ENCODE results near the gene GALNT7. TPM values are rescaled to one million over a fixed set of nuclear protein-coding genes. Genes with fewer than 3 reads are reported as not detected.
"Not testable (repeated sequence)": the region's sequence is repeated elsewhere in the genome, so short reads cannot be mapped to it uniquely, and the experiment has no call there.

GALNT7 gene
- polyA plus RNA-seq, 1 donor: 33.8 TPM

DNA sequence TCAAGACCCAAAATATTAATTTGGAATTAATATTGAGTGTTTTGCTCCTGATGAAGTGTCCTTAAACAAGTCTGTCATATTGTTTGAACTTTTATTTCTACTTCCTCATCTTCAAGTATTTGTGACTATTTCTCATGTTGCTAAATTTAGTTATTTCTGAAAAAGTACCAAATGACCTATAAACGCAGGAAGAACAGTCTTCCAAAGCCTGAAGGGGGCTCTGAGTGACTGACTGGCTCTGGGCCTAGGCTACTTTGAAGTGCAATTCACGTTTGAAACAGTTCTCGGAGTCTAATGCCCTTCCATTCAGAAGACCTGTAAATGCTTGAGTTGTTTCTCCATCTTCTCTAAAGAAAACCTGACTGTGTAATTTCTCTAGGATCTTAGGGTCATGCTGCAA lies 26.5 kb downstream of the GALNT7 start:
- no peak for DNase-seq (ENCODE audit: low read depth)

DNA sequence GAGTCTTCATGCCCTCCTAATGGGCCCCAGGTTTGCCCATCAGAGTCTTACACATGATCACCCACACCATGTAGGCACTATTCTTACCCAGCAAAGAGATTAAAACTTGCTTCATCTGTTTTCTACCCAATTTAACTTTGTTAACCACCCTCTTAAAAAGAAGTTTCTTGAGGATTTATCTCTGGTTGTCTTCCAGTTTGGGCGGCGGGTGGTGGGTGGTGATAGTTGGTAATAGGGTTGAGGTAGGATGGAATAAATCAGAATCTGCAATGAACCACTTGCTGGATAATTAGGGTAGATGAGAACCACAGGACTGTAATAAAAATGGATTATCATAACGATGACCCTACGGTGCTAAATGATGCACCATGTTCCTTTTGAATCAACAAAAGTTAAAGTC lies 30.9 kb downstream of the GALNT7 start:
- no peak for DNase-seq (ENCODE audit: low read depth)

DNA sequence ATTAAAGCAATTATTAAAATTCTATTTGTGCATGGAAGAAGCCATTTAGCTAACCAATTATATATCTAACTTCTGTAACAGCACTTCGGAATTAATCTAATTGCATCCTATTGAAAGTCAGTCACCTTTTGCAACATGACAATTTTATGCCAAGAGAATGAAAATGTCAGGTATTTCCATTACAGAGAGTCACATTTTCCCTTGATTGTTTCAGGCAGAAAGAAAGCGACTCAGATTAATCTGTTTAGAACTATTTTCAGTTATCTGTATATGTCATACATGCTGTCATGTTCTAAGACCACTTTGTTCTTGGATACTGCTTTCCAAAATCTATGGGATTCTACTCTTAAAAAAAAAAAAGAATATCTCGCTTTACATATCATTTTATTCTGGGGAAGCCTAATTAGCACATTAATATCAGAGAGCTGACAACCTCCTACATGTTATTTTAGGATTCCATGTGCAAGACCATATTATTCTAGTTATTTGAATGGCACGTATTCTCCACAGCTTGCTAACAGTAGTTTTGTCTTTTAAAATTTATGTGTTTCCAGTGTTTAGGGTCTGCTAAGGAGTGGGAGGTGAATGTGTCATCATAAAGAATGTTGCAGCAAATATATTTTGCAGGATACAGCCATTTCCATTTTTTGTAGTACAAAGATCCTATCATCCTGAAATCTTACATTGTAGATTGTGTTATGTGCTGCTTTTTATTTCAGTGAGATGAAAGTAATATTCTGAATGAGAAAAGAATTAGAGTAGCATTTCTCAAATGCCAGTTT lies 31.7 kb downstream of the GALNT7 start:
- no peak for DNase-seq (ENCODE audit: low read depth)

DNA sequence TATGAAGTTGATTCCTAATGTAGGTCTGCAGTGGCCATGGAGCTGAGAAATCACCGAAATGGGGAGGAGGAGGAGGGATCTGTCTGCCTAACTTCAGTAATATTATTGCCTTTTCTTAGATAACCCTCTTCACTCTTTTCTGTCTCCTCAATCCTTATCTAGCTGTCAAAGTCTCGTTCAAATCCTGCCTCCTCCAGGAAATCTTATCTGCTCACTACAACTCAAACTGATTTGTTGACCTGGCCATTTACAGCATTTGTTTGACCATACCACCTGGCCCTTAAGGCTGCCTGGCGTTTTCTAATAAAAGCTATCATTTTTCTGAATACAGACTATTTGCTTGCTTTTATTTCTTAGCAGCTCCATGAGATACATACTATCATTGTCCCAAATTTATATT lies 33.8 kb downstream of the GALNT7 start:
- DNase-seq (ENCODE audit: low read depth): no peak

DNA sequence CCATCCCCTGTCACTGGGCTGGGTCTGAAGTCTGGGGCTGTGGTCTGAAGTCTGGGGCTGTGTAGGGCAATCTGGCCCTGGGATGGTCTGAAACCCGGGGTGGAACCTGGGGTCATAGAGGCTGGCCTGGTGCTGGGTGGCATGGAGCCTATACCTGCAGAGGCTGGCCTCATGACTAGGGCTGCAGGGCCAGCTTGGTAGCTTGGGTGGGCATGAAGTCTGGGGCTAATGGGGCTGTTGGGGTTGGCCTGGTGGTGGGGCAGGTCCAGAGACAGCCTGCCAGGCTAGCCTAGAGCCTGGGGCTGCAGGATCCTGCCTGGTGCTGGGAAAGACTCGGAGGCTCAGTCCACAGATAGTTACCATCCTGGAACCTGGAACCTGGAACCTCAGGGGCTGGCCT lies 37.0 kb downstream of the GALNT7 start:
- DNase-seq (ENCODE audit: low read depth): no peak

DNA sequence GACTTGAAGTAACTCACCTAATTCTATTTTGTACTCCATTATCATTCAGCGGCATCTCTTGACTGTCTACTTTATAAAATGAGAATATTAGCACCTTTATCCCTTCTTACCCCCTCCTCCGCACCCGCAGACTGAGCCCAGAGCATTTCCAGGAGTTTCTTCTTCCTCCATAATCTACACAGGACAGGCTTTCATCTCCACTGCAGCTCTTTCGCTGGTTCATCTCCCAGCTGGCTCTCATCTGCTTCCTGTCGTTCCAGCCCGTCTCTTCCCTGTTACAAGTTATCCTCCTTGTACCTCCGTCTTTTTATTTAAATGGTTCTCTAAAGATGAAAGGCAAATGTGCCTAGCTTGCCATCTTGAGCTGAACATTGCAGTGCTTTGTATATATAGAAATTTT lies 39.8 kb downstream of the GALNT7 start:
- DNase-seq (ENCODE audit: low read depth): no peak

DNA sequence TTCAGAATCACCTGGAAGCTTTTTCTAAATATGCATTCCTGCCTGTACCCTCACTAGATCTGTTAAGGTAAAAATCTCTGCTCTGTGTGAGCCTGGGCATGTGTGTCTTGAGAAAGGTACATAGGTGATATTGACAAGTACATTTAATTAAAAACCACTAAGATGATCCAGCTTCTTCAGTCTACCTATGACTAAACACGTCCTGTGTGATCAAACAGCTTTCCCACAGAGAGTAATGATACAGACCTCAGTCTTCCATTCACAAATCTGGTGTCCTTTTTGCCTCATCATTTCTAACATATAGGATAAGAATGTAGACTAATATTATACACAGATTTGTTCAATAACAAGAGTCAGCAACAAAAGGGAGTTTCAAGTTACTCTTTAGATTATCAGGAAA lies 42.6 kb downstream of the GALNT7 start:
- no peak for DNase-seq (ENCODE audit: low read depth)

DNA sequence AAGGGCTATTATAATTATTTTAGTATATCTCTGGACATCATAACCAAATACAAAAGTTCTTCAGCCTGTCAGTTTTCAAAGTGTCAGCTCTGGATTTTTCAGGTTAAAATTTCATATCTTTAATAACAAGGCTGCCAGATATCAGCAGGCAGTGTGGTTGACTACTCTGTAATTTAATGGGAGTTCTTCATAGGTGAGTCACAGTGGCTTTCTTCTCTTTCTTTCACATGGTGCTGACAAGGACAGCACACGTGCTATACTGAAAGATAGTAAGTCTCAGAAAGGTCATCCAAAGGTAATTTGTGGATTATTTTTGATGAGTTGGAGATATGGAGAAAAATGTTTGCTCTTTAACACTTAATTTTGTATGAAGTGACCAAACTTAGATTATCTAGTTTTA lies 43.2 kb downstream of the GALNT7 start:
- DNase-seq (ENCODE audit: low read depth): no peak

DNA sequence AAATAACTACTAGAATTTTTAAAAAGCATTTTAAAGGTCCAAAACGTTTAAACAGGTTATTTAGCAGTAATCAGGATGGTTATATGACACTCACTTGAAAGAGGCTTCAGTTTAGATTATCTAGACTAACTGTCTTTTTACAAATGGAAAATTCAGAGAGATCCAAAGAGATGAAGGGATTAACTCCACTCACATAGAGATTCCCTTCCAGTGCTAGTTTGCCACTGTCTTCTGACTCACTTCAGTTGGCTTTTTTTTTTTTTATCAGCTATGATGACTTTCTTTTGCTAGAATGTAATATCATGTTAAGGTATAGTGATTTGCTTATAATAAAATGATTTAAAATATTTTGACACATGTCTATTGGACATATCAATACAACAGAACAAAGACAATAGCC lies 43.8 kb downstream of the GALNT7 start:
- DNase-seq (ENCODE audit: low read depth): no peak

DNA sequence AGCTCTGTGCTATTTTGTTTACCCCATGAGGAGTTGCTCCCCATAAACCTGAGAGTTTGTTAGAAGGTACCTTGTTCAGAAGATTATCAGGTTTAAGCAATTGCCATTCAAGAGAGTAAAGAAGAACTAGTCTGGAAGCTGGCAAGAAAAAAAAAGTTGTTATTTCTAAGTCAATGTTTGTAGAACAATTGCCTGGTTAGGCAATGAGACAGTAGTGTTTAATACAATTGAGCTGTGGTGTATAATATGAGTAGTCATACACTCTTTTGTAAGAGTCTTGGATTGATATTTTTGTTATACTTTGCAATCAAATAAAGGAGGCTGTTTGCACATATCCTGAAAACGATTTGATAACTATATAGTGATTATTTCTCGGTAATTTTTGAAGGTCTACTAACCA lies 44.7 kb downstream of the GALNT7 start:
- no peak for DNase-seq (ENCODE audit: low read depth)

DNA sequence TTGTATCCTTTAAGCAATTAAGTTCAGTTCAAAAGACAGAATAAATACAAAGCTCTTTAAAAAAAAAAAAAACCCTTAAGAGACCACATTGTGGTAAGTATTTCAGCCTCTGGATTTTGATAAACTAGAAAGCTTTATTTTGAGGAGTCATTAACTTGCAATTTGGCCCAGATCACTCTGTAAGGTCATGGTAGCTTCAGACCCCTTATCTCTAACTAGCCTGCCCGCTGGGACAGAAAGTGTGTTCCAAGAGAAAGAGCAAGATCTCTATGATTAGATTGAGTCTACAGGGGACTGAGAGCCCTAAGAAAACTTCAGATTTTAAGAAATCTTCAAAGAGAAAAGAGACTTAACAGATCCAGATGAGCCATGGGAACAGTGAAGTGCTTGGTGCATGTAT lies 45.6 kb downstream of the GALNT7 start:
- DNase-seq (ENCODE audit: low read depth): no peak

DNA sequence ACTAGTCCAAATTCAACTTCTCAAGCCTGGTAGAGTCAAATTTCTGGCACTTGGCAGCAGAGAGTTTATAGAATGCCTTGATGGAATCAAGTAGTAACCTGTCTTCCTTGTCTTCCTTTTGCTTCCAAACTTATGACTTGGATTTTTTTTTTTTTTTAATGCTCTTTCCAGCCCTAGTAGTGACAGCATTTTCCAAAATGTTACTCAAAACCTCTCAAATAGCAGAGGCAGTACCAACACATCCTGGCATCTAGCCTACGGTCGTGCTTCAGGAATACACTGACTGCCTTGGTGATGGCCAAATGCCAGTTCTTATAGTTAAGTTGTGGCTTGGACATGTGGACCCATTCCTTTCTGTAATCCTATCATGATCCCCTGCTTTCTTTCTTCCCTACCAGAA lies 46.0 kb downstream of the GALNT7 start:
- peak; percentile 8 for DNase-seq (ENCODE audit: low read depth)

DNA sequence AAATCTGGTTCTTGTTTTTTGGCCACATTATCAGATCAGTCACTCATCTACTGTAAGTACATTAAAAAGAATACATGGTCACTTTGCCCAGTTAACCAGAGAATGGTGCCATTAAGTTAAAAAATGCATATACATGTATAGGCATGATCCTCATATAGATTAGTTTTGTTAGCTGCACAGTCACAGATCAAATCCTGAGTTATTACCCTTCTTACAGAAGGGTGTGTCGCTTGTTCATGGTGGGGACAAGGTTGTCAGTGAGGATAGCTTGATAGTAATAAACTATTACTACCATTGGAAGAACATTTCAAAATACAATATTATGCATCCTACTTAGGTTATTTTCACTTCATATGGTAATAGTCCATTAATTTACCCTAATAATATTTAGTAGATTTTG lies 48.5 kb downstream of the GALNT7 start:
- DNase-seq (ENCODE audit: low read depth): no peak

DNA sequence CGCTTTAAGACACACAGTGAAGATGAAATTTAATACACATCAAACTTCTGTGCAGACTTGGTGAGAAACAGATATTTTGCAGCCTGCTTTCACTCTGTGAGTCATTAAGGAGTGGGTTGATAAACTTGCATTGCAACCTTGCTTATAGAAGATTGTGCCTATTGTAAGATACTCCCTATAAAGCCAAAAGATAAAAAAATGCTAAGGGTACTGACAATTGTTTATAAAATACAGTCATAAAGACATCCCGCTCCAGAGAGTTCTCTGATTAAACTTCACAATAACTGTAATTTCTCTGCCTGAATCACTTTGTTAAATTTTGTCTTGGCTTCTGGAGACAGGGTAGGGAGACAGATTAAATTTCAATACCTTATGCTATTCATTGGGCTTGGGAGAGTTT lies 49.1 kb downstream of the GALNT7 start:
- DNase-seq (ENCODE audit: low read depth): no peak

DNA sequence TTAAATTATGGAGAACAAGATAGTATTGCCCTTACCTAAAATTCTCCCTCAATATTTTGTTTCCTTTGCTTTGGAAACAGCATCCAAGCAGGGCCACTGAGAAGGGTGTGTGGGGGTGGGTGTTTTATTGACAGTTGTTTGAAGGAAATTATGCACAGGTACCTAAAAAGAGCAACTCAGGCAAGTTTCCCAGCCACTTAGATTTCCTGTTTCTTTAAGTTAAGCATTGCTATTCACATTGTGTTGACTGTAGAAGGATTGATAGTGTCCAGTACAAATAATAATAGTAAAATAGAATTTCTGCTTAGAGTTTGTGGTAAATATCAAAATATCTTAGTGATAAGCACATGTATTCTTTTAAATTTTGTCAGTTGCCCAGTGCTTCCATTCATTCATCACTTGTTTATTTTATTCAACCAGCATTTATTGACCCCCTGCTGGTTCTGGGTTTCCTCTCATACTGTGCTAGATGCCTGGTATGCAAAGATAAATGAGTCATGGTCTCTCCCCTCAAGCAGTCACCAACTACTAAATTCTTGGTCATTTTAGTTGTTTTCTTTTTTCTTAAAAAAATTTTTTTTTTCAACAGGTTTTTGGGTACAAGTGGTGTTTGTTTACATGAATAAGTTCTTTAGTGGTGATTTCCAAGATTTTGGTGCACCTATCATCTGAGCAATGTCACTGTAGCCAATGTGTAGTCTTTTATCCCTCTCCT lies 50.0 kb downstream of the GALNT7 start:
- DNase-seq (ENCODE audit: low read depth): no peak

DNA sequence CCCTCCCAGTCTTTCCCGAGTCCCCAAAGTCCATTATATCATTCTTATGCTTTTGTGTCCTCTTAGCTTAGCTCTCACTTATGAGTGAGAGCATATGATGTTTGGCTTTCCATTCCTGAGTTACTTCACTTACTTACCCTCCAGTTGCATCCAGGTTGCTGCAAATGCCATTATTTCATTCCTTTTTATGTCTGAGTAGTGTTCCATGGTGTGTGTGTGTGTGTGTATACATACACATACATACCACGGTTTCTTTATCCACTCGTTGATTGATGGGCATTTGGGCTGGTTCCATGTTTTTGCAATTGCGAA lies 50.5 kb downstream of the GALNT7 start:
- DNase-seq (ENCODE audit: low read depth): not testable (repeated sequence)

DNA sequence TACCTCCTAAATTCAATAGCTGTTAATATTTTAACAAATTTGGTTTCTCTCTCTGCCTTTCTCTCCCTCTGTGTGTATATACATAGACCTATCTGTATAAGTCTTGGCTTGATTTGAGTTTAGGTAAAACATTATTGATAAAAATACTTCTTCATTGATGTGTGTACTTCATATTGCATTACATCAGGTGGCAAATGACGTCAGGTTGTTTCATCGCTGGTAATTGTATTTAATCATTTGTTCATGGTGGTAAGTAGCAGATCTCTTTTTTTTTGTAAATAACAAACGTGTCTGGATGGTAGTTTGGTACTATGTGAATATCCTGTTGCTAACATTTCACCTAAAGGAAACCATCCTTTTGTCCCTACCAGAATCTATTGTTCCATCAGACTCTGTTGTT lies 55.1 kb downstream of the GALNT7 start:
- DNase-seq (ENCODE audit: low read depth): no peak

DNA sequence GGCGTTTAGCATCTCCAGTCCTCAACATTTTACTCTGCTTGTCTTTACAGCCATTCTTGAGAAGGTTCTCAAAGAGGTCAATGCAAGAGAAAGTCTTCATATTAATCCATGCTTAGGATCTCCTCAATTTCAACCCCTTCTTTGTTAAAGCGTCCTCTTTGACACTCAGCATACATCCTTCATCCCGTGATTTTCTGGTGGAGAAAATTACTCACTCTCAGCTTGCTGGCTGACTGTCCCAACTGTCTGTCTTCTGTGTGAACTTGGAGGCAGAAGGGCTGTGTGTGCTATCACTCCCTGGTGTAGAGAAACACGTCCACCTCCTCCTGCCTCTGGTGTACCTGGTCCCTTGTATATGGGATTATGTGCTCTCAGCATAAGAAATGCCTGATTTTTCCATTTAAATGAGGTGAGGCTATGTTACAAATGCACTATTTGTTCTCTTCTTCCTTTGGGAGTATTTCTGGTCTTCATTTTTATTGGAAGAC lies 57.8 kb downstream of the GALNT7 start:
- no peak for DNase-seq (ENCODE audit: low read depth)

DNA sequence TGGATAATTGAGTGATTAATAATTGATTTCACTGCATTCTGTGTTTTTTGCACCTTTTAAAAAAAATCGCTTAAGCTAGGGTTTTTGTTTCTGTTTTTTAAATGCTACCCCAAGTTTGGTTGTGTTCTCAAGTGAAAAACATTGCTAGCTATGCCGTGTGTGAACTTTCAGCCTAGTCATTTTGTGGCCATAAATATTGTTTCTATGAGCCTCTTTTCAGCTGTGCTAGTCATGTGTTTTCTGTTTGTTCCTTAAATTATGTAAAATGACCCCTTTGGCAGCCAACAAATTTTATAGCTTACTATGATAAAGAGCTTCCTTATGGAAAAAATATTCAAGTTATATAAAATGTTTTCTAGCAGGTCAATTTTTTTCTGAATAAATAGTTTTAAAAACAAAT lies 59.1 kb downstream of the GALNT7 start:
- no peak for DNase-seq (ENCODE audit: low read depth)

DNA sequence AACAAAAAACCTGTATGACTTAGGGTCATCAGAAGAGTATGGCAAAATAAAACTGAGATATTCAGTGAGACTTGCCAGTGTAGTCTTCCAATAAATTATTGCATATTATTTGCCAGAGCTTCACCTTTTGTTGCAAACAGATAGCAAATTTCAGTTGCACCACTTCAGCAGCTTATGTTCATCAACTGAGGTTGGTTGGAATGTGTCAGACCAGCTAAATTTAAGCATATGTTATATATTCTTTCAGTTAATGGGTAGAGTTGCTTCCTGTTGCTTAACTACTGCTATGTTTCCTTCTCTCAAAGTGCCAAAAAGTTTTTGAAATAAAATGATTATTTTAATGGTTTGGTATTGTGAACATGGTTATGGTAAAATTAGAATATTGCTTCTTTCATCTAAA lies 61.5 kb downstream of the GALNT7 start:
- no peak for DNase-seq (ENCODE audit: low read depth)

DNA sequence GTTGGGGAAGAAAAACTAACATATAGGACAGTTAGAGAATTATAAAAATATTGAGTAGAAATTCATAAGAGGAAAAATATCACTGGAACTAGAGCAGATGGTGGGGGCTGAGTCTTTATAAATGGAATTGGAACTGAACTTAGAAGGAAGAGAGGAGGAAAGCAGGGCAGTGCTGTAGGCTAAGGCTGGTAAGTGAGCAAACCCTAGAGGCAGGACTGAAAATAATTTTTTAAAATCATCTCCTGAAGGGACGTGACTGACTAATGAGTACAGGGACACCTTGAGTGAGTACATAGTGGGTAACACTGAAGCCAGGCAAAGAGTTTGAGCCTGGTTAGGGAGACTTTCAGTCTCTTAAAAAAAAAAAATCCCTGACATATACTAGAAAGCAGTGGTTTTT lies 63.3 kb downstream of the GALNT7 start:
- DNase-seq (ENCODE audit: low read depth): no peak

DNA sequence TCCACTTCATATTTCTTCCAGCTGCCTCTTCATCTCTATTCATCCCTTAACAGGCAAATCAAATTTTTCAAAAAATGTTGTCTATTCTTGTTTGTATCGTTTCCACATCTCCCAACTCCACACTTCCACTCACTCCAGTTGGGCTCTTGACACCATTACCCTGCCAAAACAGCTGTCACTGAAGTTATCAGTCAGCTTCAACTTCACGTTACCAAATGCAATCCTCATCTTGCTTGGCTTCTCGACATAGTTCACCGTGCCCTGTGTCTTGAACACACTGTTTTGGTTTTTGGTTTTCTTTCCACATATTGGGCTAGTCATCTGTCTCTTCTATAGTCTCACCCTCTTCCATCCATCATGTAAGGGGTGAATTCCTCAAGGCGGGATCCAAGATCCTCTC lies 65.2 kb downstream of the GALNT7 start:
- DNase-seq (ENCODE audit: low read depth): no peak

DNA sequence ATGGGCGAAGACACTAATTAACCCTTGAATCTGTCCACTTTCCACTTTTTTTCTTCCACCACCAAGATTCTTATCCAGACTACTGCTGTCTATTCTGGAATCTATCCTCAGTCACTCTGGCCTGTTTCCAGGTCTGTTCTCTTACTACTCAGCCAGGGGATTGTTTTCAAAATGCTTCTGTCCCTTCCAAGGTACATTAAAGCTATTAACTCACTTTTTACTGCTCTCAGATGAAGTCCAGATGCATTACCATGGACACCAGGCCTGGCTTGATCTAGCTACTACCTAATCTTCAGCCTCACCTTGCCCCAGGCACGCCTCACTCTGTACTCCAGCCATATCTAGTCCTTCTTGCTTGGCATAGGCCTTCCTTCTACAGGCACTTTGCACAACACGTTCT lies 66.4 kb downstream of the GALNT7 start:
- no peak for DNase-seq (ENCODE audit: low read depth)

DNA sequence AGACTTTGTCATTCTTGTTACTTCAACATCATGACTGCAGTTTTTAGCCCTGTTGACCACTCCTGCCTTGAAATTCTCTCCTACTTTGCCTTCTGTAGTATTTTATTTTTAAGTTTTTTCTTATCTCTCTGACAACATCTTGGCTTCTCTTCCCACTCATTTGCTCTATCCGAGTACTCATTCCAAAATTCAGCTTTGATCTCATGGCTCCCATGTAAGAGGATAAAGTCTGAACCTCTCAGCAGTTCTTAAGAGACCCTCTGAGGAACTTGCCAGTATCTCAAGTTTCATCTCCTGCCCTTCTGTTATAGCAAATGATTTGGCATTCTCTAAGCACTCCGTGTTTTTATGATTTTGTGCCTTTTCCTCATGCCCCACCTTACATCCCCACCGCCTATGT lies 67.7 kb downstream of the GALNT7 start:
- DNase-seq (ENCODE audit: low read depth): no peak
